ENCODE data around the gene PAX4. TPM values are rescaled to one million over a fixed set of nuclear protein-coding genes. Genes with fewer than 3 reads are reported as not detected.

The PAX4 gene
- total and polyA plus RNA-seq, 2 of the 4 experiments (the other 2 are of a cell fraction) = not detected

GRCh38 chr7:127658970-127659630 lies 41.2 kb upstream of the PAX4 start:
- Histone ChIP-seq H3K79me1 (ENCODE audit: low read depth in 1 of 2, low read length in 2 of 2) (peaks cover 7 to 60% of the 10 kb centered on the region in 2 experiments; a peak in 3 of 4 replicates), H4K20me1 (ENCODE audit: insufficient read depth, low read length) (peaks cover 72% of the 10 kb centered on the region), H3K23ac (ENCODE audit: low read depth, low read length) (no peak overlapping the region), H4K91ac (ENCODE audit: insufficient read depth, low read depth, low read length) (no peak overlapping the region), H2AK9ac (replicated peaks; ENCODE audit: low read depth, low read length, poor library complexity) (no peak overlapping the region), H2BK20ac (ENCODE audit: low read depth, low read length) (no peak overlapping the region), H3K36me3 (ENCODE audit: control insufficient read depth, insufficient read depth, low read length) (peaks cover 4% of the 10 kb centered on the region; the same call in 1 of the 2 replicates), H3K9me1 (ENCODE audit: insufficient read depth, low read length) (peaks cover 19% of the 10 kb centered on the region), H4K5ac (ENCODE audit: low read depth, low read length) (no peak overlapping the region), H2AFZ (replicated peaks; ENCODE audit: low read length, poor library complexity) (no peak overlapping the region), H3K56ac (ENCODE audit: extremely low read depth, insufficient read depth, low read length) (no peak overlapping the region), H3K4me1 (ENCODE audit: control insufficient read depth, insufficient read depth, low read length) (peaks cover 5% of the 10 kb centered on the region), H3K18ac (ENCODE audit: low read depth, low read length) (no peak overlapping the region), H3K4me2 (ENCODE audit: low read depth, low read length) (no peak overlapping the region), H2BK5ac (ENCODE audit: low read depth, low read length, poor library complexity, severe bottlenecking) (no peak overlapping the region), H4K8ac (ENCODE audit: low read depth in 2 of 2, low read length in 2 of 2) (no peak overlapping the region), H3K4ac (ENCODE audit: low read depth, low read length) (no peak overlapping the region), H3K9ac (ENCODE audit: low read depth, low read length) (no peak overlapping the region), H3K9me3 (ENCODE audit: control insufficient read depth, insufficient read depth, low read length) (no peaks in the 10 kb centered on the region), H3K14ac (replicated peaks; ENCODE audit: low read depth, low read length) (no peak overlapping the region), H3K27ac (ENCODE audit: insufficient read depth, low read length) (no peak overlapping the region), H3K27me3 (ENCODE audit: control insufficient read depth, insufficient read depth, low read length) (no peaks in the 10 kb centered on the region), H2BK15ac (ENCODE audit: low read depth, low read length) (no peak overlapping the region), H2AK5ac (ENCODE audit: low read depth, low read length) (no peak overlapping the region), H3K4me3 (ENCODE audit: insufficient read depth, low read depth, low read length) (no peak overlapping the region), H2BK120ac (ENCODE audit: low read depth, low read length) (no peak overlapping the region)
- DNase-seq (no peak), ATAC-seq (ENCODE audit: low read depth) (no peak)
- in situ Hi-C loops (cut with MboI; ENCODE audit: low sequenced_read_pairs) = no loop called here
- TF ChIP-seq NFE2L2 (IDR thresholded peaks at IDR 0.05; ENCODE audit: low read depth, low read length) (no peak), POLR2A (IDR thresholded peaks at IDR 0.05; ENCODE audit: low read depth, low read length) (no peak), RCOR1 (IDR thresholded peaks at IDR 0.05; ENCODE audit: insufficient replicate concordance, low read length) (no peak), MAFK (IDR thresholded peaks at IDR 0.05; ENCODE audit: low read depth, low read length) (no peak)
- intact Hi-C loops (cut with micrococcal nuclease) = loop anchor here (2.0 kb wide), 1 partner anchor 20 kb away; no protein-coding TSS in a partner anchor
- ChIA-PET POLR2A (ENCODE audit: unreplicated experiment) (no interaction called here), CTCF (interaction anchor here (1.0 kb wide), 1 partner anchor 14 kb away, joined by 4 read pairs; no protein-coding TSS in a partner anchor)
- dilution Hi-C loops (cut with HindIII; ENCODE audit: low sequenced_read_pairs, unreplicated experiment) = no loop called here
- no CpG with 5 or more reads among the region's 3 CpGs for WGBS, 2 experiments (ENCODE audit: extremely low coverage in 2 of 2, insufficient read length in 1 of 2)
- no TSS peak for BruUV-seq (replicated peaks)

Measured in IMR-90 (cell line).